ENCODE measurements around the gene EBF3. TPM values are rescaled to one million over a fixed set of nuclear protein-coding genes. Genes with fewer than 3 reads are reported as not detected.

Gene EBF3
- total and polyA plus RNA-seq, 2 experiments from 2014 or later, result 0.22 to 0.77 TPM

- H3K9me3 ChIP-seq (ENCODE audit: low read depth), result no peaks in the 10 kb centered on the region
- 95% methylated on average over 26 of the region's 26 CpGs for WGBS (ENCODE audit: low lambda C conversion rate, missing lambda C conversion rate)
- H4K20me1 ChIP-seq (ENCODE audit: insufficient read depth, poor library complexity, severe bottlenecking), result no peaks in the 10 kb centered on the region
- no peaks in the 10 kb centered on the region for H3K36me3 ChIP-seq (replicated peaks; ENCODE audit: insufficient read depth, low read depth)
- no peak overlapping the region for H3K4me3 ChIP-seq
- no peaks in the 10 kb centered on the region for H3K79me2 ChIP-seq
- DNase-seq (ENCODE audit: low spot score), result no peak
- H3K4me2 ChIP-seq, result no peak overlapping the region
- H3K27me3 ChIP-seq, result no peaks in the 10 kb centered on the region
- H2AFZ ChIP-seq, result no peak overlapping the region
- H3K4me1 ChIP-seq (ENCODE audit: insufficient read depth), result peaks cover 7% of the 10 kb centered on the region
- no peak for TF ChIP-seq CTCF (IDR thresholded peaks at IDR 0.05; ENCODE audit: poor library complexity)
- no peak for TF ChIP-seq EZH2 (IDR thresholded peaks at IDR 0.05; ENCODE audit: borderline replicate concordance)
- TF ChIP-seq EZH2phosphoT487 (IDR thresholded peaks at IDR 0.05; ENCODE audit: low read depth, severe bottlenecking, unreplicated experiment), result no peak
- no peak overlapping the region for H3K27ac ChIP-seq
- no peaks in the 10 kb centered on the region for H3K9me2 ChIP-seq (replicated peaks; ENCODE audit: insufficient read depth)
Observed at GRCh38 chr10:129837909-129838582, 126.0 kb downstream of the EBF3 start.

GRCh38 chr10:129836253-129836652 lies 127.8 kb downstream of the EBF3 start:
- 94% methylated on average over 7 of the region's 7 CpGs for WGBS (ENCODE audit: low lambda C conversion rate, missing lambda C conversion rate)
- Histone ChIP-seq H3K9me2 (replicated peaks; ENCODE audit: insufficient read depth) (no peaks in the 10 kb centered on the region), H2AFZ (no peak overlapping the region), H3K27me3 (no peaks in the 10 kb centered on the region), H4K20me1 (ENCODE audit: insufficient read depth, poor library complexity, severe bottlenecking) (no peaks in the 10 kb centered on the region), H3K9me3 (ENCODE audit: low read depth) (no peaks in the 10 kb centered on the region), H3K36me3 (replicated peaks; ENCODE audit: insufficient read depth, low read depth) (no peaks in the 10 kb centered on the region), H3K4me1 (ENCODE audit: insufficient read depth) (peaks cover 7% of the 10 kb centered on the region), H3K79me2 (no peaks in the 10 kb centered on the region), H3K27ac (no peak overlapping the region), H3K4me3 (no peak overlapping the region), H3K4me2 (no peak overlapping the region)
- DNase-seq (ENCODE audit: low spot score), result no peak
- TF ChIP-seq EZH2 (IDR thresholded peaks at IDR 0.05; ENCODE audit: borderline replicate concordance) (no peak), CTCF (IDR thresholded peaks at IDR 0.05; ENCODE audit: poor library complexity) (no peak), EZH2phosphoT487 (IDR thresholded peaks at IDR 0.05; ENCODE audit: low read depth, severe bottlenecking, unreplicated experiment) (no peak)

DNA sequence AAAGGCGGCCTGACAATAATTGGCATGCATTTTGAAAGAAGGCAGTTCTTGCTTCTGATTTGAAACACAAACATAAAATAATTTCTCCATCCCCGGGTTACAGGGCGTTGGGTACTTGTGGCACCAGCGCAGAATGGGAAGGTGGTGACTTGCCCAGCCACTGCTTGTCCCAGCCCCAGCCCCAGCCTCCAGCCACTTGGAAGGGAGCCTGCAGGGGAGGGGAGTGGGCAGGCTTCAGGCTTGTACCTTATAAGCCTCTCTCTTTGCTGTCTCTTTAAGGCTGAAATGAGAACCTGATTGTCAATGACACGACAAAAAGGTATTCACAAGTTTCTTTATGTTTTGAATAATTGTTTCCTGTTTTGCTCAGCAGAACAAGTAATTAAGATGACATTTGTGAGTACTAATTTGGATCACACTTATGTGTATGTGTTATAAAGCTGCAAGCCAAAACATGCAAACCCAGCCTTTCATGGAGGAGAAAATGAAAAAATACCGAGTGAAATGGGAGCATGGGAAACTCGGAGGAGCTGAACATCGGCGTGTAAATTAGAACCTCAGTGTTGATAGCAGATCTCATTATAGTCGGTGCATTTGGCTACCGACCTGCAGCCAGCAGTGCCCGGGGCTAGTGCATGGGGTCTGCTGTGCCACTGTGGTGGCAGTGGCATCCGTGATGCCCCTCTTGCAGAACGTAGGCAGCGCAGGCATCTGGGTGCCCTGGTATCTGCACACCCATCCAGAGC lies 129.9 kb downstream of the EBF3 start:
- Histone ChIP-seq H3K4me3 (no peak overlapping the region), H3K27ac (no peak overlapping the region), H3K9me3 (ENCODE audit: low read depth) (no peaks in the 10 kb centered on the region), H2AFZ (no peak overlapping the region), H3K9me2 (replicated peaks; ENCODE audit: insufficient read depth) (no peaks in the 10 kb centered on the region), H3K4me2 (no peak overlapping the region), H3K79me2 (no peaks in the 10 kb centered on the region), H3K4me1 (ENCODE audit: insufficient read depth) (peaks cover 7% of the 10 kb centered on the region), H3K36me3 (replicated peaks; ENCODE audit: insufficient read depth, low read depth) (no peaks in the 10 kb centered on the region), H3K27me3 (no peaks in the 10 kb centered on the region), H4K20me1 (ENCODE audit: insufficient read depth, poor library complexity, severe bottlenecking) (no peaks in the 10 kb centered on the region)
- TF ChIP-seq CTCF (IDR thresholded peaks at IDR 0.05; ENCODE audit: poor library complexity) (no peak), EZH2 (IDR thresholded peaks at IDR 0.05; ENCODE audit: borderline replicate concordance) (no peak), EZH2phosphoT487 (IDR thresholded peaks at IDR 0.05; ENCODE audit: low read depth, severe bottlenecking, unreplicated experiment) (no peak)
- 85% methylated on average over 15 of the region's 15 CpGs for WGBS (ENCODE audit: low lambda C conversion rate, missing lambda C conversion rate)
- DNase-seq (ENCODE audit: low spot score), result no peak
